ENCODE data around the gene ITGB8. TPM values are rescaled to one million over a fixed set of nuclear protein-coding genes. Genes with fewer than 3 reads are reported as not detected.

ITGB8 gene
- total RNA-seq (ENCODE audit: low replicate concordance): 15.6 and 23.3 TPM in 2 replicates
- long read RNA-seq, partial matches to known transcripts: 2 of 6 reads
- long read RNA-seq, other reads (novel, unspliced or antisense): 4 of 6 reads

DNA sequence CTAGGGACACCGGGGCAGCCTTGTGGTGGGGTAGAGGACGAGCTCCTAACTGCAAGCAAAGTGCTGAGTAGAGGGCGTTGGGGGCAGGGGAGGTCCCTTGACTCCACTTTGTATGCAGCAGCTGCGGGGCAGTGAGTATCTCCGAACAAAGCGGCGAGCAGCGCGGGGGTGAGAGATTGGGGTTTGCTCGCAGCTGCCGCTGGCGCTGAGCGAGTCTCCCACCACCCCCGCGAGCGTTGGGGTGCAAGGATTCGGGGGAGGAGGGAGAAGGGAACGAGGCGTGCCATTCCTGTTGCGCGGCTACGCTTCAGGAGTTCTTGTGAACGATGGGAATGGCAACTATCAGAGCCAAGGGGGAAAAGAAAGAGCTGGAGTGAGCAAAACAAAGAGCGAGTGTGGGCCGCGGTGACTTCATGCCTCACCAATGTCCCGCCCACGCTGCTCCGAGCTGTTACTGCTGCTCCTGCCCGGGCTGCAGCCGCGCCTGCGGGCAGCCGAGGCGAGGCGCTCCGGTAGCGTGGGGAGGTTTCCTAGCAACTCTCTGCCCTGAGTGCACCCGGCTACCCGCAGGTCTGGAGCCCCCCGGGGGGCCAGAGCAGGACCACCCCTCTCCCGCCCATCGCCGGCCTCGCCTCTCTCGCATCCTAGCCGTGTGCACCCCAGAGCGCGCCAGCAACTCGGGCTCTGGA is at the start of gene ITGB8:
Gene ITGB8, plus strand, starts transcription at position 662 of the 689 bp plus-strand sequence. CDS start 907 bp downstream, outside the sequence.
- H3K36me3 Mint-ChIP-seq: peaks cover 1% of the 10 kb centered on the region
- DNase-seq (ENCODE audit: extremely low spot score, unreplicated experiment): peak; percentile 87
- peaks cover 25% of the 10 kb centered on the region for H3K4me1 Mint-ChIP-seq (ENCODE audit: unreplicated experiment)

DNA sequence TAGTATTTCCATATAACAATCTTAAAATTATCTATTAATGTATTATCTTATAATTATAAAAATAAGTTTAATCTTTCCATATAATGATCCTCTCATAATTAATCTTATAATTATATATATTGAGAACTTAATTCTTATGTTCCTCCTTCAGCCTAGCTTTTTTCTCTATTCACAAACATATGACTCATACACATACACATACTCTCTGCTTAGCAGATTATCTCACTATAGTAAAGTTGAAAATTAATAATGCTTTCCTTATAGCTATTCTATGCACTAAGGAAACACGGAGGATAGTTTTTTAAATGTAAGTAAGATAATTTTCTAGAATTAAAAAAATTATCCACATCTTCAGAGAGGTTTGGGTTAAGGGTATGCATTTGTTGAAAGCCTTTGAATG is 47.7 kb upstream of the ITGB8 start:
- H3K36me3 Mint-ChIP-seq: no peaks in the 10 kb centered on the region
- TF ChIP-seq, protein P1, sequence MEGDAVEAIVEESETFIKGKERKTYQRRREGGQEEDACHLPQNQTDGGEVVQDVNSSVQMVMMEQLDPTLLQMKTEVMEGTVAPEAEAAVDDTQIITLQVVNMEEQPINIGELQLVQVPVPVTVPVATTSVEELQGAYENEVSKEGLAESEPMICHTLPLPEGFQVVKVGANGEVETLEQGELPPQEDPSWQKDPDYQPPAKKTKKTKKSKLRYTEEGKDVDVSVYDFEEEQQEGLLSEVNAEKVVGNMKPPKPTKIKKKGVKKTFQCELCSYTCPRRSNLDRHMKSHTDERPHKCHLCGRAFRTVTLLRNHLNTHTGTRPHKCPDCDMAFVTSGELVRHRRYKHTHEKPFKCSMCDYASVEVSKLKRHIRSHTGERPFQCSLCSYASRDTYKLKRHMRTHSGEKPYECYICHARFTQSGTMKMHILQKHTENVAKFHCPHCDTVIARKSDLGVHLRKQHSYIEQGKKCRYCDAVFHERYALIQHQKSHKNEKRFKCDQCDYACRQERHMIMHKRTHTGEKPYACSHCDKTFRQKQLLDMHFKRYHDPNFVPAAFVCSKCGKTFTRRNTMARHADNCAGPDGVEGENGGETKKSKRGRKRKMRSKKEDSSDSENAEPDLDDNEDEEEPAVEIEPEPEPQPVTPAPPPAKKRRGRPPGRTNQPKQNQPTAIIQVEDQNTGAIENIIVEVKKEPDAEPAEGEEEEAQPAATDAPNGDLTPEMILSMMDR (conservative IDR thresholded peaks at IDR 0.05): no peak
- DNase-seq (ENCODE audit: extremely low spot score, unreplicated experiment): no peak
- no peak overlapping the region for H3K27ac Mint-ChIP-seq
- H3K4me1 Mint-ChIP-seq (ENCODE audit: unreplicated experiment): no peaks in the 10 kb centered on the region
- H3K27me3 Mint-ChIP-seq: no peaks in the 10 kb centered on the region
- no peak overlapping the region for H3K4me3 Mint-ChIP-seq
- no peaks in the 10 kb centered on the region for H3K9me3 Mint-ChIP-seq

More for the DNA sequence above, at the start of gene ITGB8:
- TF ChIP-seq, protein P1 (conservative IDR thresholded peaks at IDR 0.05): no peak
- peak within 1 kb of the TSS; percentile 97 for H3K4me3 Mint-ChIP-seq
- peaks cover 6% of the 10 kb centered on the region for H3K27me3 Mint-ChIP-seq
- no peaks in the 10 kb centered on the region for H3K9me3 Mint-ChIP-seq
- peak within 1 kb of the TSS; percentile 99 for H3K27ac Mint-ChIP-seq

DNA sequence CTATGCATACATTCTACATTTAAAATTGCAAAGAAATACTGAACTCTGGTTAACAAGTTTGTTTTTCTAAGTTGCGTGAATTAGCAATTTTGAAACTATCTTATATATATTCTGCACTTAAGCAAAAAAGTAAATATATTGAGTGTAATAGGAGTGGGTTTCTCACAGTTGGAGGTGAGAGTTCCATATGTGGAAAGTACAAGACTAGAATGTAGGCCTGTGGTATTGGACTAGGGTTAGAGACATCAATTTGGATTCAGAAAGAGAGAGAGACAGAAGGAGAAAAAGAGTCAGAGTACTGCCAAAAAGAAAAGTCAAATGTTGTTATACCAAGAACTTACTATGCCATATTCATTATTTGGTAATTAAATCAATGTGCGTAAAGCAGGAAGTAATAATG is 47.3 kb upstream of the ITGB8 start:
- Mint-ChIP-seq H3K4me1 (ENCODE audit: unreplicated experiment) (no peaks in the 10 kb centered on the region), H3K36me3 (no peaks in the 10 kb centered on the region), H3K27me3 (no peaks in the 10 kb centered on the region), H3K27ac (no peak overlapping the region), H3K9me3 (no peaks in the 10 kb centered on the region), H3K4me3 (no peak overlapping the region)
- DNase-seq (ENCODE audit: extremely low spot score, unreplicated experiment): no peak
- TF ChIP-seq, protein P1 (conservative IDR thresholded peaks at IDR 0.05): no peak

DNA sequence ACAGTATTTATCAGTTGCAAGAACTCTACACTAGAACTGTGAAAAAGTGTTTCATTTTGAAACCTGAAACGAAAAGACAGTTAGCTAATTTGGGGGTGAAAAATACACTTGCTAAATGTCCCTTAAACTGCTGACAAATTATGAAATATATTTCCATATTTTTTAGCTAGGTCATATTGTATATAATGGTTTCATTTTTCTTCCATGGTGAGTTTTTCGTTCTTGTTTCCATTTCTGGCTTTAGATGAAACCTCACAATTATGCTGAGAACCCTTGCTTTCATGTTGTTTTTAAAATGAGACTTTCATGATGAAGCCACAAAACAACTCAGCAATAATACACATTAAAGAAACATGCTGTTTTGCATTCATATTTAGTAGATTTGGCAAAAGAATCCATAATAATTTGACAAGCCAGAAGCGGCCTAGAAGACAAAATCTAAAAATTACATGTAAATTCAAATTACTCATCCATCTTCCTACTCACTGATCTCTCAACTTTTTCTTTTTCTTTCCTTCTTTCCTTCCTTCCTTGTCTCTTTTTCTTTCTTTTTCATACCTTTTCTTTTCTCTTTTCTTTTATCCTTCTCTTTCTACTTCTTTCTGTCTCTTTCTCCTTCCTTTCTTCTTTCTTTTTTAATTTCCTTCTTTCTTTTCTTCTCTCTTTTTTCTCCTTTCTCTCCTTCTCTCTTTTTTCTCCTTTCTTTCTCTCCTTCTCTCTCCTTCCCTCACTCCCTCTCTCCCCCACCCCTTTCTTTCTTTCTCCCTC is 46.5 kb upstream of the ITGB8 start:
- no peaks in the 10 kb centered on the region for H3K9me3 Mint-ChIP-seq

DNA sequence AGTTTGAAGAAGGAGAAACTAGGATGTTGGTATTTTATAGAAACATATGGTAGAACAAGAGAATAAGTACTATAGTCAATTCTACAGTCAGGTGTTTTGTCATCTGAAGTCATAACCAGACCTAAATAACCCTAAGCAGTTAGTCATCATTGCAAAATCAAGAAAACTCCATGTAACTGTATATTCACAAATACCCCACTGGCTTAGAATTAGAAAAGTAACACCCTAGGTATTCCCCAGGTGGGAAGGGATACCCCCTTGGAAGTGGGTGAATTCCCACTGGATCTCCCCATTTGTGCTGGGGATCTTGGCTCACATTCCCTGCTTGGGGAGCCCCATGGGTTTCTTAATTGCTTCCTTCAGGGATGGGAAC is 45.9 kb upstream of the ITGB8 start:
- Mint-ChIP-seq H3K4me3 (no peak overlapping the region), H3K27ac (no peak overlapping the region), H3K36me3 (no peaks in the 10 kb centered on the region), H3K4me1 (ENCODE audit: unreplicated experiment) (no peaks in the 10 kb centered on the region), H3K9me3 (no peaks in the 10 kb centered on the region), H3K27me3 (no peaks in the 10 kb centered on the region)
- TF ChIP-seq, protein P1 (conservative IDR thresholded peaks at IDR 0.05): no peak
- no peak for DNase-seq (ENCODE audit: extremely low spot score, unreplicated experiment)

More for the DNA sequence above, 46.5 kb upstream of the ITGB8 start:
- H3K4me1 Mint-ChIP-seq (ENCODE audit: unreplicated experiment): no peaks in the 10 kb centered on the region
- H3K4me3 Mint-ChIP-seq: no peak overlapping the region
- no peak for DNase-seq (ENCODE audit: extremely low spot score, unreplicated experiment)
- TF ChIP-seq, protein P1 (conservative IDR thresholded peaks at IDR 0.05): no peak
- H3K36me3 Mint-ChIP-seq: no peaks in the 10 kb centered on the region
- H3K27ac Mint-ChIP-seq: no peak overlapping the region
- H3K27me3 Mint-ChIP-seq: no peaks in the 10 kb centered on the region
